ENCODE results near the gene CXCR5.

CXCR5 gene

DNA sequence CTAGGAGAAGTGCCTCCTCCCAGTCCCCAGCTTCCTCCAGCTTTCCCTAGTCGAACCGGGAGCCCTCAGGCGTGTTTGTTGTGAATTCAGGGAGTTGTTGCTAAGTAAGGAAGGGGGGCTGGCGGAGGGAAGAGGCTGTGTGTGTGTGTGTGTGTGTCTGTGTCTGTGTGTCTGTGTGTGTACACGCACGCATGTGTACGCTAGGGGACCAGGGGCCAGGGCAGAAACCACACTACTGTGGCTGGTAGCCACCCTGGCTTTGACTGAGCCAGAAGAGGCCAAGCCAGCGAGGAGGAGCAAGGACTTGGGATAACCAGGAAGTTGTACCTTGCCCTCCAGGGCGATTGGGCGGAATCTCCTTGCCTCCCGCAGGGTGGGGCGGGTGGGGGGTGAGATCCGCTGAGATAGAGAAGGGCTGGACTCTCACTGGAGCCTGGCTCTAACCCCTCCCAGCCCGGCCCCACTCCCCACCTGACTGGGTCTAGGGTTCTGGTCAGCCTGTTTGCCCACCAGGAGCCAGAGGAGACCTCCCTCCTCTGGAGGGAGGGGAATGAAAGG is 34.5 kb downstream of the CXCR5 start:
- TF ChIP-seq, protein P1, sequence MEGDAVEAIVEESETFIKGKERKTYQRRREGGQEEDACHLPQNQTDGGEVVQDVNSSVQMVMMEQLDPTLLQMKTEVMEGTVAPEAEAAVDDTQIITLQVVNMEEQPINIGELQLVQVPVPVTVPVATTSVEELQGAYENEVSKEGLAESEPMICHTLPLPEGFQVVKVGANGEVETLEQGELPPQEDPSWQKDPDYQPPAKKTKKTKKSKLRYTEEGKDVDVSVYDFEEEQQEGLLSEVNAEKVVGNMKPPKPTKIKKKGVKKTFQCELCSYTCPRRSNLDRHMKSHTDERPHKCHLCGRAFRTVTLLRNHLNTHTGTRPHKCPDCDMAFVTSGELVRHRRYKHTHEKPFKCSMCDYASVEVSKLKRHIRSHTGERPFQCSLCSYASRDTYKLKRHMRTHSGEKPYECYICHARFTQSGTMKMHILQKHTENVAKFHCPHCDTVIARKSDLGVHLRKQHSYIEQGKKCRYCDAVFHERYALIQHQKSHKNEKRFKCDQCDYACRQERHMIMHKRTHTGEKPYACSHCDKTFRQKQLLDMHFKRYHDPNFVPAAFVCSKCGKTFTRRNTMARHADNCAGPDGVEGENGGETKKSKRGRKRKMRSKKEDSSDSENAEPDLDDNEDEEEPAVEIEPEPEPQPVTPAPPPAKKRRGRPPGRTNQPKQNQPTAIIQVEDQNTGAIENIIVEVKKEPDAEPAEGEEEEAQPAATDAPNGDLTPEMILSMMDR (IDR thresholded peaks at IDR 0.05): no peak

DNA sequence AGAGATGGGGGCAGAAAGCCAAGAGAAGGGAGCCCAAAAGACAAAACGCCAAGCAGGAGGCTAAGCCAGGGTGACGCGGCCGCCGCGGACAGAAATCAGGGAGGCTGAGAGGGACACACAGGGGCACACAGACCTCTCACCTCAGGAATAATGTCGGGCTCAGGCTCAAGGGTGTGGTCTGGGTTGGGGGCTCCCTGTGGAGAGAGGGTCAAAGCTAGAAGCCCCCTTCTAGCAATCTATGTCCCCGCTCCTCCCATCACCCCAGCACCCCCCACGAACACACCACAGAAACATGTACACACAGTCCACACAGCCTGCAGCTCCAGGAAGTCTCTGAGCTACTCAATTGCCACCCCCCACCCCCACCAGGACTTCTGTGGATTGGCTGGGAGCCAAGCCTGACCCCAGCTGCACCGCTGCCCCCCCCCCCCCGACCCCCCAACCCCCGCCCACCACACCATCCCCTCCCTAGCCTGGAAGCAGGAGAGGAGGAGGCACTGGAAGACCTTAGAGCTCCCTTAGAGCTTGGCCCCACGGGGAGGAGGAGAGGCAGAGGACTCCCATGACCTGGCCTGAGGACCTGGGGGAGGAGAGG is 35.1 kb downstream of the CXCR5 start:
- TF ChIP-seq, protein P1 (IDR thresholded peaks at IDR 0.05): no peak

DNA sequence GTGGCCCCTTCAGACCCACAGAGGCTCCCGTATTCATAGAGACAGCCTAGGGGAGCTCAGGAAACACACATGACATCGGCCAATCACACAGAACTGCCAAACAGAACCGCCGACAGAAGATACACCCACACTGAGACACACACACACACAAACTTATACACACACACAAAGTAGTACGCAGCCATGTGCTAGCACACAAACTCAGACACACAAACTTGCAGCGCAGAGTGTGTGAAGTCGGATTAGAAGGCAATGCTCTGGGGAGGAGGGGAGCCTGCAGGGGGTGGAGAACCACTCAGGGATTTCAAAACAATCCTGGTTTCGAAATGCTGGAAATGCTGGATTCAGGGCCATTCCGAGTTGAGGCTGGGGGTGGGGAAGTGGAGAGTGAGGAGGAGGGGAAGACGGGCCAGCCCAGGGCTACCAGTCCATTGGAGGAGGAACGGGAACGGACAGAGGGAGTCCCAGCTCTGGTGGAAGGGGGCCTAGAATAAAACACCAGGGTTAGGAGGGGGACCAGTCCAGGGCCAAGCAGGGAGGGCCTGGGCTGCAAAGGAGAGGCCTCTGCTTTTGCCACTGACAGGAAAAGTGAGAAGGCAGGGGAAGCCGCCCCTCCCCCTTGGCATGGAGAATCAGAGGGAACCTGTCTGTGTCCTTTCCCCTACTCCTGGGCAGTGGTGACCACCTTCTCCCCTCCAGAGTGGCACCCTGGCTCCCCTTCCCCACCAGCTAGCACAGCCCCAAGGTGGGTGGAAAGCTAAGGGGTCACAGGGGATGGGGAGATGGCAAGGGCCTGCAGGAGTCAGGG is 37.6 kb downstream of the CXCR5 start:
- TF ChIP-seq, protein P1 (IDR thresholded peaks at IDR 0.05): no peak

DNA sequence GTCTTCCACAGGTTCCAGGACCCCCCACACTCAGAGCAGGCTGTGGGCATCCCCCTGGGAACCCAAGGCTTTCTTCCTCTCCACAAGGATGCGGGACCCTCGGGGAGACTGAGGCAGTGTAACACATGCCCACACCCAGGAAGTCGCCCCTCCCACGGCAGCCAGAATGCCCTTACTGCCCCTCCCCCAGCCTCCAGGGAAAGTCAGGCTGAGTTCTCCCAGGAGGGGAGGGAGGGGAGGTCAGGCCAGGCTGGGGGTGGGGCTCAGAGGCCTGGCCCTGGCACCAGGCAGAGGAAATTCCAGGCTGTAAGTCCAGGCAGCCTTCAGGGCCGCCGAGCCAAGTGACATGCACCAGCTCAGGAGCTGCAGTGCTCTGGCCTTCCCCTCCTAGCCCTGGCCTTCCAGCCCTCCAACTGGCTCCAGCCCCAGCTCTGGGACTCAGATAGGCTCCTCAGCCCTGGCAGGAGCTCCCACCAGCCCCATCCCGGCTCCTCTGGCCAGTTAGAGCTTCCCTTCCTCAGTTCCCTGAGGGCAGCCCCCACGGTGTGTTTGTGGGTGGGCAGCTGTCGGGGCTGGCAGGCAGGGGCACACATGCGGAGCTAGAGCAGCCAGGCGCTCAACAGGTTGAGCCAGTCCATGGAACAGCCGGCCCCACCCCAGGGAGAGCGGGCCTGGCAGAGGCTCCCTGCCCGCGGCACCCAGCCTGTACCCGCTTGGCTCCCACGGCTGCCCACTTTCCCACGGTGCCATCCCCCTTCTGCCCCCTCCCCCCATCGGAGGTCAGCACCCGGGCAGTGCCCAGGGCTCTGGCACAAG is 38.4 kb downstream of the CXCR5 start:
- TF ChIP-seq, protein P1 (IDR thresholded peaks at IDR 0.05): no peak

DNA sequence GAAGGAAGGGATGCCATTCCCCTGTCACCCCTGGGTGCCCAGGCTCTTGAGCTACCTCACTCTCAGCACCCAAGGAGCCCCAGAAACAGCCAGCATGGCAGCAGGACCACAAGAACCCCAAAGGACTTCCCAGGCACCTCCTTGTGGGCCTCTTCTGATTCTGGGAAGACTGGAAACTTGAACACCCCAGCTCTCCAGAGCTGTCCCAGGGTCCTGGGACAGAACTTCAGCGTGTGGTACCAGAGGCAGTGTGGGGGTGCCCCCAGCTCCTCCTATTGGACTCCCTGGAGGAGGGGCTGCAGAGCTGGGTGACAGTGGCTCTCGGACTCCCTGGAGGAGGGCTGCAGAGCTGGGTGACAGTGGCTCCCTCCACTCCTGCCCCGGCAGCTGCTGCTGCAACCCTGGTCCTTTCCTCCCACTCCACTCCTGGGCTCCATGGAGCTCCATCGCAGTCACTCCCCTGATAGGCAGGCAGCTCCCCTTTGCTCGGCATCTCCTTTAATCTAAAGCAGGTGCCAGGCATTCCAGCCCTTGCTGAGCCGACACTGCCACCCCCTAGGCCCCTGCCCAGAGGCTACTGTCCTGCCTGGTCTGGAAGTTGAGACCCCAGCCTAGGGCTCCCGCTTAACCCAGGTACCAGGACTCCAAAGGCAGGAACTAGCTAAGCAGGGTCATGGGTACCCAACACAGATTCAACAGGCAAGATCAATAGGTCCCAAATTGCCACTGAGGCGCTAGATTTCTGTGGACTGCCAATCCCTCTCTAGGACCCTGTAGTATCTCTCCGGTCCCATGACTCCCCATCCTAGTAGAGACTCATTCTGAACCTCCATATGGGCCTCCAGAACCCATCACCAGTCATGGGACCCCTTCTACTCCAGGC is 39.3 kb downstream of the CXCR5 start:
- TF ChIP-seq, protein P1 (IDR thresholded peaks at IDR 0.05): no peak

DNA sequence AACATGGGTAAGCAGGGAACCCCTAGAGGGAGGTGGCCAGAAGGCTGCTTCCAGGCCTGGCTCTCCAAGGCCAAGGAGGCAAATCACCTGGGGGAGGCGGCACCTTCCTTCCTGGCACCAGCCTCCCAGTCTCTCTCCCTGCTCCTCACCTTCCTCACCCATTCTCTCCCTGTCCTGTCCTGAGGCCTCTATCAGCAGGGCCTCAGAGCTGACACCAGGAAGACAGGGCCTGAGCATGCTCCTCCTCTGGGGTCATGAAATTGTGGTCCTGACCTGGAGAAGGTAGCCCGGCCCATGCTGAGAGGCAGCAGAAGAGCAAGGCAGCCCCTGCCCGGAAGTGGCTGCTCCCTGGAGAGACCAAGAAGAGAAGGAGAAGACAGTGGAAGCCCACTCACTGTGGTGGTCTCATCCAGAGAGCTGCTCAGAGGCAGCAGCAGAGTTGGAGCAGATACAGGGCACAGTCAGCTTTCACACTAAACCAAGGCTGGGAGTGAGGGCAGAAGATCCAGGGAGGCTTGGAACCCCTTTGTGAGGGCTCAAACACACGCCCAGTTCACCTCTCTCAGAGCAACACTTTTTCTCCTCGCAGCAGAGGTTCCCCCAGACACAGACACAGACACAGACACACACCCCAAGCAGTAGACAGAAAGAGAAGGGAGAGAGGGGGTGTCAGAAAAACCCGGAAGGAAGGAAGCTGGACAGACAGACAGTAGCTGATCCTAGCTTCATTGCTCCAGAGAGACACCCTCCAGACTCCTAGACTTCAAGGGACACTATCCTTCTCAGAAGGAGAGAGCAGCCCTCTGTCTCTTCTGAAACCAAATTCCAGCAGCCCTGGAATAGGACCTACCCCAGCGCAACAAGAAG is 40.3 kb downstream of the CXCR5 start:
- TF ChIP-seq, protein P1 (IDR thresholded peaks at IDR 0.05): no peak

All from LNCAP (cell line).